CD4-positive, alpha-beta T cell (primary cell): Measurements from ENCODE around the gene RCOR2. TPM values are rescaled to one million over a fixed set of nuclear protein-coding genes. Genes with fewer than 3 reads are reported as not detected.

ENCODE experiments used
- ATAC-seq: fragments of 200-7000 bp; cut with Tn5 transposase; one replicate; pipeline ENCODE4 v1.10.0; 2022; ENCODE audit warnings: mild to moderate bottlenecking; ENCODE audit not compliant: poor library complexity
- CTCF ChIA-PET: fragments of 350-600 bp; sonication (Branson Sonifier 250); formaldehyde crosslinking; loops from one replicate; lab custom pipeline; 2021; ENCODE audit warnings: antibody characterized with exemption, inconsistent platforms; lab: Charles Lee
- POLR2A ChIA-PET: fragments of 350-600 bp; sonication (Branson Sonifier 250); formaldehyde crosslinking; loops from one replicate; lab custom pipeline; 2021; ENCODE audit warnings: antibody characterized with exemption, inconsistent platforms; lab: Charles Lee
- DNase-seq, 14 experiments: peaks; one replicate each; pipeline ENCODE4 v3.0.0-alpha.2; 2013 to 2020; ENCODE audit warnings: mixed read lengths in 2 of 14
- H3K27ac ChIP-seq, 2 donors: one replicate each; pipeline versions ENCODE4 v1.5.1 to v1.7.0; 2013; ENCODE audit warnings: low read length in 2 of 2, low read depth in 1 of 2, mild to moderate bottlenecking in 1 of 2
- H3K27me3 ChIP-seq, 2 experiments: 1 replicate in 1 of 2; 2 replicates in 1 of 2; pipeline versions ENCODE4 v1.6.1 to v1.7.0; 2013; ENCODE audit warnings: low read length in 2 of 2, control low read depth in 1 of 2, mild to moderate bottlenecking in 1 of 2, moderate library complexity in 1 of 2; ENCODE audit not compliant: insufficient read depth in 2 of 2, control insufficient read depth in 1 of 2
- H3K36me3 ChIP-seq: one replicate; pipeline ENCODE4 v1.6.1; 2013; ENCODE audit warnings: low read length, control low read depth; ENCODE audit not compliant: insufficient read depth
- H3K4me1 ChIP-seq: one replicate; pipeline ENCODE4 v1.6.1; 2013; ENCODE audit warnings: low read length, control low read depth; ENCODE audit not compliant: insufficient read depth
- H3K4me3 ChIP-seq: one replicate; pipeline ENCODE4 v1.5.1; 2013; ENCODE audit warnings: mild to moderate bottlenecking, low read length, moderate library complexity
- H3K9me3 ChIP-seq, 2 experiments: 1 replicate in 1 of 2; 2 replicates in 1 of 2; pipeline versions ENCODE4 v1.6.1 to v1.7.0; 2013; ENCODE audit warnings: low read length in 2 of 2, mild to moderate bottlenecking in 2 of 2, control low read depth in 1 of 2, moderate library complexity in 1 of 2; ENCODE audit not compliant: control insufficient read depth in 1 of 2, insufficient read depth in 1 of 2
- H3K27ac Mint-ChIP-seq: one replicate; pipeline ENCODE4 v1.8.0; 2020; ENCODE audit warnings: mixed read lengths
- H3K27me3 Mint-ChIP-seq: one replicate; pipeline ENCODE4 v1.8.0; 2021; ENCODE audit warnings: mixed read lengths
- H3K36me3 Mint-ChIP-seq: one replicate; pipeline ENCODE4 v1.8.0; 2021; ENCODE audit warnings: low read depth, mixed read lengths
- H3K4me1 Mint-ChIP-seq: one replicate; pipeline ENCODE4 v1.8.0; 2021; ENCODE audit warnings: low read depth, mixed read lengths
- H3K4me3 Mint-ChIP-seq: one replicate; pipeline ENCODE4 v1.8.0; 2020; ENCODE audit warnings: mild to moderate bottlenecking, mixed read lengths
- H3K9me3 Mint-ChIP-seq: one replicate; pipeline ENCODE4 v1.8.0; 2020; ENCODE audit warnings: mixed read lengths
- CTCF ChIP-seq: fragments of 200-600 bp; IDR thresholded peaks from one replicate; pipeline ENCODE4 v1.8.0; 2022; ENCODE audit warnings: antibody characterized with exemption, mild to moderate bottlenecking
- intact Hi-C, 2 experiments: fragments of 100-400 bp; cut with DNase I in 1 of 2; cut with micrococcal nuclease in 1 of 2; formaldehyde crosslinking; loops; one replicate each; pipeline versions ENCODE4 v1.15.1 to v1.9.0; 2023 to 2025; cut with DNase I, micrococcal nuclease
- total RNA-seq, 174 experiments: library from RNA in 2 of 174; stranded (reverse) in 2 of 174; gene quantifications; one replicate each; pipeline ENCODE4 v1.2.3 and lab custom pipeline; 2021 to 2026

Gene RCOR2
- total RNA-seq, 2 experiments from 2014 or later = not detected

- H3K27ac ChIP-seq = peak overlapping the region in 1 of 2 donors; percentile 29
- Mint-ChIP-seq H3K9me3 (no peaks in the 10 kb centered on the region), H3K36me3 (peaks cover 31% of the 10 kb centered on the region), H3K27me3 (no peaks in the 10 kb centered on the region), H3K4me1 (peaks cover 20% of the 10 kb centered on the region), H3K27ac (peak overlapping the region; percentile 31), H3K4me3 (no peak overlapping the region)
- ATAC-seq (peak; percentile 57), DNase-seq (peak in 6 of 14 experiments; percentile 17 to 75 (median 34))
- H3K4me1 ChIP-seq = peaks cover 33% of the 10 kb centered on the region
- no peak overlapping the region for H3K4me3 ChIP-seq
- H3K9me3 ChIP-seq = no peaks in the 10 kb centered on the region
- H3K27me3 ChIP-seq = no peaks in the 10 kb centered on the region
- CTCF ChIA-PET = interaction anchor here (1.3 kb wide), 1 partner anchor 115 kb away, joined by 3 read pairs; no protein-coding TSS in a partner anchor
- POLR2A ChIA-PET = no interaction called here
- intact Hi-C loops = no loop called here
- H3K36me3 ChIP-seq = peaks cover 32% of the 10 kb centered on the region
- TF ChIP-seq CTCF = no peak
Measured at GRCh38 chr11:63951779-63952536, 35.0 kb upstream of the RCOR2 start.

- intact Hi-C loops = loop anchor here (1.0 to 2.0 kb wide), 2 partner anchors 108 to 177 kb away; partner anchors contain the start of gene ZFTA (in 1 of the 2)
- H3K4me1 ChIP-seq = peaks cover under 1% of the 10 kb centered on the region
- H3K36me3 ChIP-seq = peaks cover 15% of the 10 kb centered on the region
- peak in 13 of 14 experiments; percentile 29 to 74 (median 43) for DNase-seq
- H3K4me3 ChIP-seq = no peak overlapping the region
- H3K27ac ChIP-seq = no peak overlapping the region
- peak; percentile 72 for ATAC-seq
- Mint-ChIP-seq H3K4me1 (peaks cover 8% of the 10 kb centered on the region), H3K27ac (no peak overlapping the region), H3K4me3 (no peak overlapping the region), H3K27me3 (no peaks in the 10 kb centered on the region), H3K36me3 (no peaks in the 10 kb centered on the region), H3K9me3 (no peaks in the 10 kb centered on the region)
- H3K27me3 ChIP-seq = no peaks in the 10 kb centered on the region
- ChIA-PET POLR2A (interaction anchor here (0.8 to 3.8 kb wide), 4 partner anchors 24 to 108 kb away, joined by 3 to 36 read pairs (median 3); partner anchors contain the start of gene MARK2), CTCF (interaction anchor here (0.6 to 2.9 kb wide), 16 partner anchors 8 to 178 kb away, joined by 3 to 43 read pairs (median 3); partner anchors contain the start of genes COX8A, MARK2, RCOR2 and ZFTA)
- TF ChIP-seq CTCF = peak; percentile 70
- no peaks in the 10 kb centered on the region for H3K9me3 ChIP-seq
Measured at GRCh38 chr11:63945477-63946163, 28.7 kb upstream of the RCOR2 start.

GRCh38 chr11:63944987-63945386, 28.0 kb upstream of the RCOR2 start:
- POLR2A ChIA-PET = interaction anchor here (1.5 to 3.8 kb wide), 2 partner anchors 23 to 107 kb away, joined by 3 to 36 read pairs; partner anchors contain the start of gene MARK2
- H3K4me3 ChIP-seq = no peak overlapping the region
- H3K9me3 ChIP-seq = no peaks in the 10 kb centered on the region
- Mint-ChIP-seq H3K36me3 (no peaks in the 10 kb centered on the region), H3K4me1 (peaks cover 13% of the 10 kb centered on the region), H3K27ac (no peak overlapping the region), H3K9me3 (no peaks in the 10 kb centered on the region), H3K4me3 (no peak overlapping the region), H3K27me3 (no peaks in the 10 kb centered on the region)
- no peak for TF ChIP-seq CTCF
- DNase-seq (no peak), ATAC-seq (no peak)
- intact Hi-C loops = loop anchor here (1.0 kb wide), 1 partner anchor 108 kb away; no protein-coding TSS in a partner anchor
- CTCF ChIA-PET = interaction anchor here (0.7 to 2.9 kb wide), 7 partner anchors 21 to 177 kb away, joined by 3 to 43 read pairs (median 6); partner anchors contain the start of genes COX8A, MARK2, RCOR2 and ZFTA
- H3K36me3 ChIP-seq = peaks cover 15% of the 10 kb centered on the region
- peaks cover 4% of the 10 kb centered on the region for H3K4me1 ChIP-seq
- no peaks in the 10 kb centered on the region for H3K27me3 ChIP-seq
- H3K27ac ChIP-seq = no peak overlapping the region
